Endothelial cell of umbilical vein (primary cell): ENCODE data around the gene SERINC2. TPM values are rescaled to one million over a fixed set of nuclear protein-coding genes. Genes with fewer than 3 reads are reported as not detected.
"Not testable (repeated sequence)": the region's sequence is repeated elsewhere in the genome, so short reads cannot be mapped to it uniquely, and the experiment has no call there.

ENCODE experiments used
- BruUV-seq: library from RNA; stranded (reverse); fragments of 400-500 nt; replicated peaks from 2 replicates; lab custom pipeline; 2021; lab: Mats Ljungman, UMichigan
- CTCF ChIA-PET: fragments of 300-600, 350-600 bp; sonication (Branson Sonifier 250); formaldehyde crosslinking; loops from one replicate; lab custom pipeline; 2021; ENCODE audit warnings: antibody characterized with exemption, inconsistent platforms; lab: Charles Lee
- POLR2A ChIA-PET: fragments of 300-600, 350-600 bp; sonication (Branson Sonifier 250); formaldehyde crosslinking; loops from one replicate; lab custom pipeline; 2021; ENCODE audit warnings: antibody characterized with exemption, inconsistent platforms; lab: Charles Lee
- DNase-seq: peaks from one replicate; pipeline ENCODE4 v3.0.0-alpha.2; 2011; ENCODE audit warnings: low read depth, low spot score
- FAIRE-seq: peaks from 2 replicates; lab custom pipeline; 2011; peaks lifted over from hg19 to GRCh38; lab: Jason Lieb, UNC
- H2AFZ ChIP-seq: 2 replicates; pipeline ENCODE4 v1.6.0; 2012; ENCODE audit warnings: low read depth, low read length, control low read depth, inconsistent platforms
- H3K27ac ChIP-seq: 2 replicates; pipeline ENCODE4 v1.5.1; 2011; ENCODE audit warnings: low read depth, mild to moderate bottlenecking, control low read depth, low read length, moderate library complexity; ENCODE audit not compliant: insufficient read depth
- H3K27me3 ChIP-seq, 2 experiments: 2 replicates each; pipeline versions ENCODE4 v1.6.0 to v1.6.1; 2011; ENCODE audit warnings: low read length in 2 of 2, mixed read lengths in 1 of 2; ENCODE audit not compliant: control insufficient read depth in 2 of 2, insufficient read depth in 2 of 2
- H3K36me3 ChIP-seq, 2 experiments: 2 replicates in 1 of 2; 3 replicates in 1 of 2; pipeline ENCODE4 v1.5.1; 2011; ENCODE audit warnings: low read length in 2 of 2, mild to moderate bottlenecking in 1 of 2, moderate library complexity in 1 of 2; ENCODE audit not compliant: control insufficient read depth in 2 of 2, insufficient read depth in 2 of 2; ENCODE audit errors: extremely low read depth in 1 of 2
- H3K4me1 ChIP-seq: 3 replicates; pipeline ENCODE4 v1.5.1; 2011; ENCODE audit warnings: mild to moderate bottlenecking, low read length; ENCODE audit not compliant: control insufficient read depth, insufficient read depth; ENCODE audit errors: extremely low read depth
- H3K4me2 ChIP-seq: 2 replicates; pipeline ENCODE4 v1.6.1; 2011; ENCODE audit warnings: low read length, control low read depth, mixed read lengths; ENCODE audit not compliant: insufficient read depth
- H3K4me3 ChIP-seq, 3 experiments: fragments of 200-600 bp in 1 of 3; sonication (generic), shearing (Covaris generic) in 1 of 3; replicated peaks in 1 of 3; 2 replicates each; pipeline ENCODE4 v1.5.1; 2011 to 2016; ENCODE audit warnings: control low read depth in 3 of 3, low read length in 3 of 3, mild to moderate bottlenecking in 2 of 3, inconsistent platforms in 1 of 3, low read depth in 1 of 3, moderate library complexity in 1 of 3; ENCODE audit not compliant: insufficient read depth in 1 of 3
- H3K79me2 ChIP-seq: 2 replicates; pipeline ENCODE4 v1.6.0; 2012; ENCODE audit warnings: low read length, inconsistent platforms; ENCODE audit not compliant: control insufficient read depth, insufficient read depth
- H3K9ac ChIP-seq: replicated peaks from 2 replicates; pipeline ENCODE3; 2011; ENCODE audit warnings: low read length, control low read depth; ENCODE audit not compliant: insufficient read depth; ENCODE audit errors: extremely low read depth
- H3K9me1 ChIP-seq: replicated peaks from 3 replicates; pipeline ENCODE4 v1.6.0; 2011; ENCODE audit warnings: mild to moderate bottlenecking, low read length; ENCODE audit not compliant: control insufficient read depth, insufficient read depth; ENCODE audit errors: extremely low read depth
- H3K9me3 ChIP-seq: replicated peaks from 2 replicates; pipeline ENCODE4 v1.5.1; 2012; ENCODE audit warnings: low read length, inconsistent platforms; ENCODE audit not compliant: control insufficient read depth, insufficient read depth
- H4K20me1 ChIP-seq: replicated peaks from 2 replicates; pipeline ENCODE3; 2011; ENCODE audit warnings: mild to moderate bottlenecking, low read length; ENCODE audit not compliant: control insufficient read depth, insufficient read depth; ENCODE audit errors: extremely low read depth
- EZH2 ChIP-seq: IDR thresholded peaks from 2 replicates; pipeline ENCODE4 v1.6.1; 2012; ENCODE audit warnings: borderline replicate concordance, low read depth, mild to moderate bottlenecking, moderate library complexity, low read length, inconsistent platforms; ENCODE audit not compliant: severe bottlenecking
- FOS ChIP-seq: IDR thresholded peaks from 2 replicates; pipeline ENCODE4 v1.6.1; 2011; ENCODE audit warnings: mild to moderate bottlenecking, low read length, moderate library complexity, borderline replicate concordance; ENCODE audit not compliant: insufficient read depth
- GATA2 ChIP-seq: IDR thresholded peaks from 2 replicates; pipeline ENCODE4 v1.7.0; 2011; ENCODE audit warnings: low read depth, mild to moderate bottlenecking, moderate library complexity, mixed read lengths, low read length; ENCODE audit not compliant: insufficient read length, insufficient read depth
- JUN ChIP-seq: IDR thresholded peaks from 2 replicates; pipeline ENCODE4 v1.6.1; 2011; ENCODE audit warnings: borderline replicate concordance, low read depth; ENCODE audit not compliant: insufficient read length, insufficient read depth
- MAX ChIP-seq: IDR thresholded peaks from 2 replicates; pipeline ENCODE4 v1.6.1; 2011; ENCODE audit not compliant: insufficient read depth, insufficient read length
- MYC ChIP-seq: IDR thresholded peaks from one replicate; pipeline ENCODE4 v1.6.1; 2011; ENCODE audit warnings: mild to moderate bottlenecking, low read depth, low read length
- POLR2A ChIP-seq: IDR thresholded peaks from 2 replicates; pipeline ENCODE4 v1.6.1; 2012; ENCODE audit warnings: low read depth, mild to moderate bottlenecking, control low read depth, low read length
- POLR2AphosphoS5 ChIP-seq: IDR thresholded peaks from 2 replicates; pipeline ENCODE4 v1.6.1; 2012; ENCODE audit warnings: low read depth, mild to moderate bottlenecking, control low read depth, low read length, moderate library complexity; ENCODE audit not compliant: insufficient read depth
- dilution Hi-C: fragments of 300-500 bp; cut with MboI; formaldehyde crosslinking; loops from one replicate; pipeline ENCODE4 v1.15.0; 2019; ENCODE audit warnings: low sequenced_read_pairs; ENCODE audit not compliant: extremely low pct_ligation_motif_present
- intact Hi-C: fragments of 100-400 bp; cut with micrococcal nuclease; formaldehyde crosslinking; loops from one replicate; pipeline ENCODE4 v1.10.0; 2022
- polyA plus RNA-seq, 4 experiments: library from polyadenylated mRNA; depleted of rRNA in 3 of 4; stranded (reverse) in 3 of 4; unstranded in 1 of 4; fragments of >200 nt; gene quantifications; 2 replicates each; pipeline versions ENCODE4 v1.2.1 to v1.2.3, GENCODE V29; 2011 to 2012; ENCODE audit warnings: missing spikeins in 1 of 4
- total RNA-seq: library from RNA; stranded (reverse); gene quantifications from 2 replicates; pipeline ENCODE4 v1.2.3, GENCODE V29; 2021
- TF ChIP-seq, protein P1 (sequence below), 2 donors: IDR thresholded peaks; 1 replicate in 1 of 2; 2 replicates in 1 of 2; pipeline ENCODE4 v1.5.1; 2011; ENCODE audit warnings: low read length in 2 of 2, mild to moderate bottlenecking in 2 of 2, moderate library complexity in 2 of 2, control low read depth in 1 of 2, inconsistent platforms in 1 of 2, low read depth in 1 of 2; ENCODE audit not compliant: insufficient read depth in 1 of 2; ENCODE audit errors: extremely low read depth in 1 of 2

The SERINC2 gene
- total and polyA plus RNA-seq, 2 donors (not counting 3 experiments of a cell fraction or from before 2014, with no cell fraction given) = 19.4 to 34.6 TPM

GRCh38 chr1:31479811-31480210 is 66.8 kb downstream of the SERINC2 start:
- dilution Hi-C loops (no loop called here), intact Hi-C loops (no loop called here)
- H2AFZ ChIP-seq = no peak overlapping the region
- BruUV-seq = no TSS peak
- no peaks in the 10 kb centered on the region for H3K36me3 ChIP-seq
- H3K9me1 ChIP-seq = no peaks in the 10 kb centered on the region
- no peak for DNase-seq
- H3K27me3 ChIP-seq = peaks cover 2 to 4% of the 10 kb centered on the region in 2 experiments
- no peak overlapping the region for H3K9ac ChIP-seq
- no peaks in the 10 kb centered on the region for H4K20me1 ChIP-seq
- H3K4me1 ChIP-seq = no peaks in the 10 kb centered on the region
- no peaks in the 10 kb centered on the region for H3K9me3 ChIP-seq
- no peak overlapping the region for H3K4me3 ChIP-seq
- no peak for TF ChIP-seq FOS
- no peak for TF ChIP-seq POLR2AphosphoS5
- TF ChIP-seq MYC = no peak
- TF ChIP-seq JUN = no peak
- no peak for TF ChIP-seq EZH2
- TF ChIP-seq POLR2A = no peak
- TF ChIP-seq, protein P1, sequence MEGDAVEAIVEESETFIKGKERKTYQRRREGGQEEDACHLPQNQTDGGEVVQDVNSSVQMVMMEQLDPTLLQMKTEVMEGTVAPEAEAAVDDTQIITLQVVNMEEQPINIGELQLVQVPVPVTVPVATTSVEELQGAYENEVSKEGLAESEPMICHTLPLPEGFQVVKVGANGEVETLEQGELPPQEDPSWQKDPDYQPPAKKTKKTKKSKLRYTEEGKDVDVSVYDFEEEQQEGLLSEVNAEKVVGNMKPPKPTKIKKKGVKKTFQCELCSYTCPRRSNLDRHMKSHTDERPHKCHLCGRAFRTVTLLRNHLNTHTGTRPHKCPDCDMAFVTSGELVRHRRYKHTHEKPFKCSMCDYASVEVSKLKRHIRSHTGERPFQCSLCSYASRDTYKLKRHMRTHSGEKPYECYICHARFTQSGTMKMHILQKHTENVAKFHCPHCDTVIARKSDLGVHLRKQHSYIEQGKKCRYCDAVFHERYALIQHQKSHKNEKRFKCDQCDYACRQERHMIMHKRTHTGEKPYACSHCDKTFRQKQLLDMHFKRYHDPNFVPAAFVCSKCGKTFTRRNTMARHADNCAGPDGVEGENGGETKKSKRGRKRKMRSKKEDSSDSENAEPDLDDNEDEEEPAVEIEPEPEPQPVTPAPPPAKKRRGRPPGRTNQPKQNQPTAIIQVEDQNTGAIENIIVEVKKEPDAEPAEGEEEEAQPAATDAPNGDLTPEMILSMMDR (IDR thresholded peaks at IDR 0.05; ENCODE audit: extremely low read depth in 1 of 2, insufficient read depth in 1 of 2, low read depth in 1 of 2, low read length in 2 of 2) = no peak
- no peak for TF ChIP-seq MAX
- no peak for TF ChIP-seq GATA2
- H3K79me2 ChIP-seq = no peaks in the 10 kb centered on the region
- no peak overlapping the region for H3K27ac ChIP-seq
- H3K4me2 ChIP-seq = no peak overlapping the region
- POLR2A ChIA-PET = no interaction called here
- CTCF ChIA-PET = no interaction called here
- no peak for FAIRE-seq

GRCh38 chr1:31480426-31480825 is 67.4 kb downstream of the SERINC2 start:
- H3K9me3 ChIP-seq, H3K9ac ChIP-seq, H3K79me2 ChIP-seq, CTCF ChIA-PET, H4K20me1 ChIP-seq, DNase-seq, H3K9me1 ChIP-seq, H3K27me3 ChIP-seq, H3K27ac ChIP-seq, H3K4me3 ChIP-seq, H2AFZ ChIP-seq, BruUV-seq, POLR2A ChIA-PET, dilution Hi-C loops, H3K4me2 ChIP-seq, H3K36me3 ChIP-seq, H3K4me1 ChIP-seq, FAIRE-seq, intact Hi-C loops: not testable (repeated sequence)
